GM19438 (cell line): ENCODE data around the gene HOOK2.
"Not testable (repeated sequence)": the region's sequence is repeated elsewhere in the genome, so short reads cannot be mapped to it uniquely, and the experiment has no call there.

Source experiments
- ATAC-seq: cut with Tn5 transposase; IDR thresholded peaks from one replicate; pipeline ENCODE4 v1.9.1; 2021; ENCODE audit warnings: low read depth; ENCODE audit not compliant: unreplicated experiment

HOOK2 gene

GRCh38 chr19:12722566-12723380 lies 52.6 kb downstream of the HOOK2 start:
- ATAC-seq = peak; percentile 73

- ATAC-seq = peak; percentile 36
Measured at GRCh38 chr19:12721656-12722565, 53.4 kb downstream of the HOOK2 start.

- ATAC-seq = no peak
Measured at GRCh38 chr19:12720851-12721655, 54.3 kb downstream of the HOOK2 start.

- ATAC-seq = no peak
Measured at GRCh38 chr19:12720296-12720695, 55.1 kb downstream of the HOOK2 start.

GRCh38 chr19:12715929-12716328 lies 59.4 kb downstream of the HOOK2 start:
- ATAC-seq = no peak

DNA sequence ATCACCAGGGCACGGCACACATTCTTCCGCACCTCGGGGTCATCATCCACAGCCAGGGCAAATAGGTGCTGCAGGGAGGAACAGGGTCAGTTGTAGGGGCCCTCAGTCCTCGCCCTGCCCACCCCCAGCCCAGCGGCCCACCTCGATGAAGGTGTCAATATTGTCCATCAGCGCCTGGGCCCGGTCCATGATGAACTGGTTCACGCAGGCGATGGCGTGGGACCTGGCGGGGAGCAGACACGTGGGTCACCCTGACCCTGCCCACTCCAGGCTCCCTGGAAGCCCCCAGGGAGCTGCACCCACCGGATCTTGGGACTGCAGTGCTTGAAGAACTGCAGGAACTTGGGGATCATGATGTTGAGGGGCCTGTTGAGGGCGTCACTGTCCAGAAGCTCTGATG lies 60.2 kb downstream of the HOOK2 start:
- no peak for ATAC-seq

GRCh38 chr19:12713304-12713703 lies 62.0 kb downstream of the HOOK2 start:
- not testable (repeated sequence) for ATAC-seq
